K562 (cell line): ENCODE measurements around the gene LAMB2. TPM values are rescaled to one million over a fixed set of nuclear protein-coding genes. Genes with fewer than 3 reads are reported as not detected.

ENCODE experiments used
- ARHGAP35 ChIP-seq: fragments of 450-650 bp; IDR thresholded peaks from 2 replicates; pipeline ENCODE4 v1.6.1; 2018; ENCODE audit not compliant: partially characterized antibody
- ATF7 ChIP-seq: fragments of 450-650 bp; IDR thresholded peaks from 2 replicates; pipeline ENCODE4 v1.7.1; 2014; ENCODE audit warnings: mild to moderate bottlenecking, moderate library complexity
- CBX2 ChIP-seq: fragments of 200-600 bp; sonication (generic); IDR thresholded peaks from one replicate; pipeline ENCODE4 v1.6.1; 2012; ENCODE audit warnings: mild to moderate bottlenecking, low read length, inconsistent platforms; ENCODE audit not compliant: insufficient read depth, poor library complexity, severe bottlenecking
- CHD2 ChIP-seq: IDR thresholded peaks from 2 replicates; pipeline ENCODE4 v1.6.1; 2011; ENCODE audit warnings: low read depth, low read length
- CREB1 ChIP-seq, 2 experiments: sonication (generic) in 1 of 2; formaldehyde crosslinking in 1 of 2; IDR thresholded peaks; 2 replicates each; pipeline versions ENCODE4 v1.6.1 to v1.8.0; 2012 to 2022; ENCODE audit warnings: inconsistent platforms in 1 of 2, mild to moderate bottlenecking in 1 of 2, missing genetic modification reagents in 1 of 2, moderate library complexity in 1 of 2
- EGR1 ChIP-seq: fragments of 450-650 bp; conservative IDR thresholded peaks from 2 replicates; pipeline ENCODE4 v1.6.1; 2017; ENCODE audit warnings: mild to moderate bottlenecking
- EP300 ChIP-seq: IDR thresholded peaks from 2 replicates; pipeline ENCODE4 v1.6.1; 2012; ENCODE audit warnings: low read length, improper control_type of control experiment
- ETS1 ChIP-seq: conservative IDR thresholded peaks from 2 replicates; pipeline ENCODE4 v1.6.1; 2011; ENCODE audit warnings: low read depth, mild to moderate bottlenecking, low read length; ENCODE audit not compliant: control insufficient read depth
- HMG20B ChIP-seq: fragments of 250-450 bp; sonication (Bioruptor Pico); IDR thresholded peaks from 2 replicates; pipeline ENCODE4 v1.5.0; 2021; ENCODE audit warnings: mild to moderate bottlenecking
- MTA3 ChIP-seq: fragments of 450-650 bp; formaldehyde crosslinking; IDR thresholded peaks from 2 replicates; pipeline ENCODE4 v1.6.1; 2017; ENCODE audit warnings: mild to moderate bottlenecking, borderline replicate concordance
- NR2C2 ChIP-seq, 2 experiments: fragments of 200-800 bp in 1 of 2; sonication (Bioruptor generic) in 1 of 2; sonication (generic) in 1 of 2; formaldehyde crosslinking in 1 of 2; IDR thresholded peaks; 2 replicates each; pipeline versions ENCODE4 v1.6.1 to v1.8.0; 2016 to 2022; ENCODE audit warnings: mild to moderate bottlenecking in 1 of 2, missing compliant biosample characterization in 1 of 2, missing genetic modification characterization in 1 of 2, missing genetic modification reagents in 1 of 2
- PHF21A ChIP-seq: fragments of 450-650 bp; IDR thresholded peaks from 2 replicates; pipeline ENCODE4 v1.6.1; 2017; ENCODE audit warnings: low read depth, borderline replicate concordance
- POLR2G ChIP-seq: fragments of 200-400 bp; formaldehyde crosslinking; IDR thresholded peaks from 2 replicates; pipeline ENCODE4 v1.6.1; 2017; ENCODE audit warnings: low read depth, mild to moderate bottlenecking, antibody characterized with exemption, low read length, moderate library complexity
- POLR2H ChIP-seq: IDR thresholded peaks from 2 replicates; pipeline ENCODE4 v1.6.1; 2016; ENCODE audit warnings: missing genetic modification characterization, low read depth, mild to moderate bottlenecking, control low read depth, missing compliant biosample characterization, moderate library complexity
- RNF2 ChIP-seq: sonication (generic); IDR thresholded peaks from 2 replicates; pipeline ENCODE4 v1.6.1; 2016
- TAF1 ChIP-seq: IDR thresholded peaks from 2 replicates; pipeline ENCODE4 v1.6.1; 2011; ENCODE audit warnings: mild to moderate bottlenecking, low read length, moderate library complexity; ENCODE audit not compliant: insufficient read depth, control insufficient read depth, severe bottlenecking; ENCODE audit errors: extremely low read depth
- TEAD1 ChIP-seq, 2 experiments: fragments of 450-650 bp in 1 of 2; sonication (generic) in 1 of 2; formaldehyde crosslinking; IDR thresholded peaks; 2 replicates each; pipeline versions ENCODE4 v1.4.0 to v1.8.0; 2020 to 2022; ENCODE audit warnings: mild to moderate bottlenecking in 2 of 2, missing genetic modification reagents in 1 of 2
- XRCC4 ChIP-seq: IDR thresholded peaks from one replicate; pipeline ENCODE4 v1.6.1; 2011; ENCODE audit not compliant: insufficient read depth, insufficient read length; ENCODE audit errors: extremely low read depth
- ZBTB5 ChIP-seq: fragments of 450-650 bp; IDR thresholded peaks from 2 replicates; pipeline ENCODE4 v1.6.1; 2017; ENCODE audit warnings: antibody characterized with exemption
- ZFP91 ChIP-seq: sonication (generic); formaldehyde crosslinking; IDR thresholded peaks from 2 replicates; pipeline ENCODE4 v1.8.0; 2022; ENCODE audit warnings: mild to moderate bottlenecking, missing genetic modification reagents
- ZNF41 ChIP-seq: fragments of 250-450 bp; sonication (Bioruptor Pico); conservative IDR thresholded peaks from 2 replicates; pipeline ENCODE4 v1.4.0; 2020; ENCODE audit warnings: mild to moderate bottlenecking
- ZNF584 ChIP-seq: fragments of 200-800 bp; sonication (Bioruptor generic); IDR thresholded peaks from 2 replicates; pipeline ENCODE4 v1.6.1; 2016; ENCODE audit warnings: low read depth, mild to moderate bottlenecking, missing genetic modification characterization, missing compliant biosample characterization
- polyA plus RNA-seq, 8 experiments: library from polyadenylated mRNA; depleted of rRNA in 4 of 8; stranded (reverse) in 5 of 8; unstranded in 3 of 8; fragments of >200 nt; fragmentation: Nextera tagmentation in 2 of 8; fragmentation: Illumina TruSeq in 1 of 8; extraction: Ambion mirVana in 2 of 8; extraction: Trizol in 1 of 8; gene quantifications; 2 replicates each; pipeline versions ENCODE4 v1.2.1 to v1.2.3, GENCODE V29; 2011 to 2014; ENCODE audit warnings: inconsistent platforms in 1 of 8, missing spikeins in 1 of 8
- total RNA-seq, 7 experiments: library from RNA; depleted of rRNA in 6 of 7; stranded (reverse); fragments of >200 nt in 6 of 7; fragmentation: Illumina TruSeq in 2 of 7; extraction: Trizol in 2 of 7; gene quantifications; 2 replicates each; pipeline versions ENCODE4 v1.2.1 to v1.2.3, GENCODE V29; 2011 to 2021; ENCODE audit warnings: low replicate concordance in 1 of 7

LAMB2 gene
- total and polyA plus RNA-seq, 9 of the 15 experiments (the other 6 are each of a cell fraction or from before 2014, with no cell fraction given): 1.4 to 26.0 (median 16.2) TPM

GRCh38 chr3:49093853-49094767, 38.7 kb downstream of the LAMB2 start, which contains the start of gene QRICH1 (continued):
- TF ChIP-seq ZFP91 (CRISPR knock-in tag) (peak; percentile 97), CBX2 (no peak), ATF7 (peak; percentile 63), ARHGAP35 (peak; percentile 98), EGR1 (peak; percentile 96), HMG20B (CRISPR knock-in tag) (no peak), XRCC4 (no peak), EP300 (0 out of 2 replicates have a peak, but pooled peaks have one; percentile 3), POLR2G (peak; percentile 95), TEAD1 (CRISPR knock-in tag; IDR thresholded peaks at IDR 0.05) (0 out of 4 replicates have a peak, but pooled peaks of 1 of the 2 experiments have one; percentile 47), PHF21A (no peak), ETS1 (0 out of 2 replicates have a peak, but pooled peaks have one; percentile 14), TAF1 (peak; percentile 94), MTA3 (peak; percentile 76; the same call in 1 of the 2 replicates), ZBTB5 (no peak), POLR2H (tag) (peak; percentile 82), CHD2 (peak; percentile 100), ZNF41 (CRISPR knock-in tag) (no peak), ZNF584 (CRISPR knock-in tag) (no peak), CREB1 (IDR thresholded peaks at IDR 0.05) (no peak; the same call in 1 of the 2 replicates), CREB1 (CRISPR knock-in tag; IDR thresholded peaks at IDR 0.05) (peak; percentile 32; the same call in 1 of the 2 replicates), NR2C2 (CRISPR knock-in tag; IDR thresholded peaks at IDR 0.05) (peak; percentile 35), NR2C2 (tag; IDR thresholded peaks at IDR 0.05) (no peak), RNF2 (peak; percentile 66; the same call in 1 of the 2 replicates)
